ENCODE data around the gene HACE1. TPM values are rescaled to one million over a fixed set of nuclear protein-coding genes. Genes with fewer than 3 reads are reported as not detected.

Gene HACE1
- total RNA-seq, 6 donors from 2014 or later, result 6.3 to 25.3 (median 14.7) TPM

- no peaks in the 10 kb centered on the region for H3K9me3 ChIP-seq
- ATAC-seq (ENCODE audit: low FRiP score in 2 of 2) (no peak), DNase-seq (no peak)
- no peak overlapping the region for H3K4me3 ChIP-seq
- TF ChIP-seq CTCF (IDR thresholded peaks at IDR 0.05) (no peak), POLR2AphosphoS5 (IDR thresholded peaks at IDR 0.05) (no peak), POLR2A (IDR thresholded peaks at IDR 0.05) (no peak), EP300 (IDR thresholded peaks at IDR 0.05) (no peak)
- peaks cover 4 to 19% (median 9%) of the 10 kb centered on the region in 4 donors for H3K4me1 ChIP-seq
- WGBS, 2 donors, result 78 to 79% methylated on average over 5 of the region's 5 CpGs
- H3K36me3 ChIP-seq, result no peaks in the 10 kb centered on the region
- no peaks in the 10 kb centered on the region for H3K27me3 ChIP-seq
- H3K27ac ChIP-seq, result peak overlapping the region; percentile 42 to 85 (median 64)
These were observed 153.7 kb downstream of the HACE1 start for GRCh38 chr6:104705916-104706442.

GRCh38 chr6:104705095-104705707 lies 154.5 kb downstream of the HACE1 start:
- DNase-seq (peak in 1 of 2 donors; percentile 31), ATAC-seq (ENCODE audit: low FRiP score in 2 of 2) (peak in 1 of 2 donors; percentile 51)
- no peaks in the 10 kb centered on the region for H3K27me3 ChIP-seq
- no peaks in the 10 kb centered on the region for H3K36me3 ChIP-seq
- 20 to 33% methylated on average over 8 of the region's 8 CpGs for WGBS, 2 donors
- H3K4me3 ChIP-seq, result no peak overlapping the region
- no peaks in the 10 kb centered on the region for H3K9me3 ChIP-seq
- peak overlapping the region; percentile 42 to 85 (median 64) for H3K27ac ChIP-seq
- peaks cover 0 to 16% (median 9%) of the 10 kb centered on the region in 4 donors for H3K4me1 ChIP-seq
- TF ChIP-seq POLR2AphosphoS5 (IDR thresholded peaks at IDR 0.05) (peak in 1 of 2 donors; percentile 65), POLR2A (IDR thresholded peaks at IDR 0.05) (no peak), EP300 (IDR thresholded peaks at IDR 0.05) (peak in 2 of 4 donors; percentile 39 to 62), CTCF (IDR thresholded peaks at IDR 0.05) (no peak)

- peaks cover 0 to 16% (median 9%) of the 10 kb centered on the region in 4 donors for H3K4me1 ChIP-seq
- no peaks in the 10 kb centered on the region for H3K27me3 ChIP-seq
- TF ChIP-seq EP300 (IDR thresholded peaks at IDR 0.05), result no peak
- TF ChIP-seq POLR2A (IDR thresholded peaks at IDR 0.05), result no peak
- TF ChIP-seq CTCF (IDR thresholded peaks at IDR 0.05), result no peak
- TF ChIP-seq POLR2AphosphoS5 (IDR thresholded peaks at IDR 0.05), result no peak
- H3K36me3 ChIP-seq, result no peaks in the 10 kb centered on the region
- H3K9me3 ChIP-seq, result no peaks in the 10 kb centered on the region
- H3K4me3 ChIP-seq, result no peak overlapping the region
- no peak for DNase-seq
- 74 to 77% methylated on average over 3 of the region's 3 CpGs for WGBS, 2 donors
- H3K27ac ChIP-seq, result peak overlapping the region in 2 of 4 donors; percentile 66 to 85
- no peak for ATAC-seq (ENCODE audit: low FRiP score in 2 of 2)
These were observed 155.5 kb downstream of the HACE1 start for GRCh38 chr6:104704191-104704590.

- 50 to 54% methylated on average over 5 of the region's 5 CpGs for WGBS, 2 donors
- H3K27me3 ChIP-seq, result no peaks in the 10 kb centered on the region
- no peaks in the 10 kb centered on the region for H3K36me3 ChIP-seq
- DNase-seq, result no peak
- peak overlapping the region in 1 of 4 donors; percentile 85 for H3K27ac ChIP-seq
- peaks cover 0 to 16% (median 9%) of the 10 kb centered on the region in 4 donors for H3K4me1 ChIP-seq
- H3K9me3 ChIP-seq, result no peaks in the 10 kb centered on the region
- ATAC-seq (ENCODE audit: low FRiP score in 2 of 2), result no peak
- TF ChIP-seq EP300 (IDR thresholded peaks at IDR 0.05), result no peak
- no peak for TF ChIP-seq POLR2A (IDR thresholded peaks at IDR 0.05)
- TF ChIP-seq POLR2AphosphoS5 (IDR thresholded peaks at IDR 0.05), result no peak
- no peak for TF ChIP-seq CTCF (IDR thresholded peaks at IDR 0.05)
- no peak overlapping the region for H3K4me3 ChIP-seq
These were observed 157.4 kb downstream of the HACE1 start for GRCh38 chr6:104702126-104702841.
